ENCODE results near the gene NES.

The NES gene

DNA sequence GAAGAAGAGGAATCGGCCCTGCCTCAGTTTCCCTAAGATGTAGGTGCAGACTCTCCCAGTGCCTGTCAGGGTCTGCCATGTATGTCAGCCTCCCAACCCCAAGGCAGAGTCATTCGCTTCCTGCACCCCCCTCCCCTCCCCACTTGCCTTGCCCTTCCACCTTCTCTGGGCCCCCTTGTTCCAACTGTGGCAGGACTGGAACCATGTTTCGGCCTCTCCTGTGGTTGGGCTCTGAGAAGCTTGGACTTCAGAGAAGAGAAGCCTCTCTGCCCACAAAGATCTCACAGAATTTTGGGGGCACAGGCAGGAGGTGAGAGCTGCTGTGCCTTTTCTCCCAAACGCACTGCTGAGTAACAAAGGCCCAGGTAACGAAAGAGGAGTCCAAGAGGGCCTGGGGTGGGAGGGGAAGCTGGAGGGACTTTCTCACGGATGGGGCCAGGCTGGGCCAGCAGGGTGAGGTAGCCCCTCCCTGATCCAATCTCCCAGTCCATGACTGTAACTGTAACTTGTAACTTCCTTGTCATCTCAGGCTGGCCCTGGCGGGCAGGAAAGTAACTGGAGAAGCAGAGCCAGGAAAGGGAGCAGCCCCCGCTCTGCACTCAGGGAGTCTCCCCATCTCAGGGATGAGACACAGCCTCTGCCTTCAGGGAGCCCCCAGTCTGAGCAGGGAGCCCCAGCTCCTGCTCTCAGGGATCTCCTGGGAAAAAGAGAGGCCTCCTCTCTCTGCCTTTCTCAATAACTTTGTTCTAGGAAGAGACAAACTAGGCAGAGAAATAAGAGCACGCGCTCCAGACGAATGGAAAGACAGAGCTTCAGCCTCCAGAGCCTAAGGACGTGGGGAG is 16.9 kb upstream of the NES start:
- TF ChIP-seq GATA2 (IDR thresholded peaks at IDR 0.05; ENCODE audit: low read depth, low read length) (no peak), GATA3 (IDR thresholded peaks at IDR 0.05; ENCODE audit: low read depth, low read length) (no peak)

DNA sequence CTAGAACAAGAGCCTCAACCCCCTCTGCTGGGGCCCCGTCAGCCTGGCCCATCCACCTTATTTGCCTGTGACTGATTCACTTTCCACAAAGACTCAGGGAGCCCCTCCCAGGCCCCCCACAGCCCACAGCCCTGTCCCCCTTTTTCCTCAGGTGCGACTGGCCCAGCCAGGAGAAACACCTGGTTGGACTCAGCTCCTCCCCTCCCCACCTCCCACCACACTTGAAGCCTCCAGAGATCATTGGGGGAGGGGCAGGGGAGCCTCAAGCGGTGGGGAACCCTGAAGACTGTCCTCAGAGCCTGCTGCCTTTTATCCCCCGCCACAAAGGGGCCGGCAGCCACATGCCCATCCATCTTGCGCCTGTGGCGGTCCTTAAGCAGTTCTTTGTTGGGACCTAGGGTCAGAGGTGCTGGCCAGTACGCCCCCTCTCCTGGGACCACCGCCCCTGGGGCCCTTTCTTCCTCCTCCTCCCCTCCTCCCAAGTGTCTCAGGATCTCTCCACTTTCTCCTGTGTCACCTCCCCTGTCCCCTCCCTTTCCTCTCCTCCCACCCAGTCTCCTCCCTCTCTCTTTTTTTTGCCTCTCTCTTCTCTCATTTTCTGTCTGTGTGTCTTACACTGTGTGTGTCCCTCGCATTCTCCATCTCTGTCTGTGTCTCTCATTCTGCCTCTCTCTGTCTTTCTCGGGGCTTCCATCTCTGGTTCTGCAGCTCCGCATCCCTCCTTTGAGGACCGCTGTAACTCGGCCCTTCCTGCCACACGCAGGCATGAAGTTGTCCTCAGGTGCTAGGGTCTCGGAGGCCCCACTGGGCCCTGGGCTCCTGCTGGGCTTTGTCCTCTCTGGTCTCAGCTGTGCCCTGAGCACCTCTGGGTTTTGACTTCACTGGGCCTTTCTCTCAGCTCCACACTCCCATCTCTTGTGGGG is 16.0 kb upstream of the NES start:
- TF ChIP-seq GATA3 (IDR thresholded peaks at IDR 0.05; ENCODE audit: low read depth, low read length): no peak
- TF ChIP-seq GATA2 (IDR thresholded peaks at IDR 0.05; ENCODE audit: low read depth, low read length): no peak; the same call in 1 of the 2 replicates

DNA sequence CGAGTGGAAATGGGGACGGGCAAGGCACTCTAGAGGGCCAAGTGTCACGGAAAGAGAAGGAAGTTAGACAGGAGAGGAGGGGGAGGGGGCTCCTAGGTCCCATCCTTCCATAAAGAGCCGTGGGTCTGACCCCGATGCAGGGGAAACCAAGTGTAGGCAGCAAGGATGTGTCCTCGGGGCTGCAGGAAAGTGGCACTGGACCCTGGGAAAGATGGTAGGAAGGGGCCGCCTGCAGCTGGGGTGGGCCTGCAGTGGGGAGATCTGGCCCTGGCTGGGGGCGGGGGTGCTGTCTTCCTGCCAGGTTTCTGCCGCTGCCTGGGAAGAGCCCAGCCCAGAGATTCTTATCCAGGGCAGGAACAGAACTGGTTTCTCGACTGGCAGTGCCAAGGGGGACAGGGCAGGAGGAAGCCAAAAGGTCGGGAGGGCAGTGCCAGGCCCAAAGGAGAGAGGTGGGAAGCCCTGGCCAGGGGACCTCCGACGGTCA is 15.3 kb upstream of the NES start:
- TF ChIP-seq GATA3 (IDR thresholded peaks at IDR 0.05; ENCODE audit: low read depth, low read length): no peak
- peak; percentile 98 for TF ChIP-seq GATA2 (IDR thresholded peaks at IDR 0.05; ENCODE audit: low read depth, low read length)

DNA sequence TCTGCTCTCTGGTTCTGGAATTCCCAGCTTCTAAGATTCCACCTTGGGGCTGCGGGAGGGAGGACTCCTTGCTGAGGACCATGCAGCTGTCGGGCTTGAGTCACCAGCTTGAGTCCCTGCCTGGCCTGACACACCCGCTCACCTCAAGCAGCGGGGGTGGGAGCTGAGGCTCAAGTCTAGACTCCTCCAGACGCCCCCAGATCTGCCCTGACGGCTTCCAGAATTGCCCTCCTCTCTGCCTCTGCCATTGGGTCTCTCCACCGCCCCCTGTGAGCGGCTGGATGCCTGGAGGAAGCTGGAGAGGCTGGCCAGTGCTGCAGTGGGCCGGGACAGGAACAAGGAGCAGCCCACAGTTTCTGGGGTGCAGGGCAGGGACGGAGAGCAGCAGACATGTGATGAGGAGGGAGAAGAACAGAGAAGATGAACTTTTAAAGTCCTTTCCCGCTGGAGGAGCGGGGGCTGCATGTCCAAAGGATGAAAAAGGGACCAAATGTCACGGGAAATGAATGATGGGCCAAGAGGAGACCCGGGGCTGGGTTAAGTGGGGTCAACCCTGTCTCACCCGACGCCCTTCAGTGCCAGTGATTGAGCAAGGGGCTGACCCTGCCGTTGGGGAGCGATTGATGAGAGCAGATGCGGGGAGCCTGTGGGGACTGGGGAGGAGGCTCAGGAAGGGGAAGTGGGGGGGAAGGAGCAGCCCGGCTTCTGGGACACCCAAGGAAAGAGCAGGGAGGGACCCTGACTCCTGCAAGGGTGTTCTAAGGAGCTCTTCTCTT is 14.6 kb upstream of the NES start:
- TF ChIP-seq GATA3 (IDR thresholded peaks at IDR 0.05; ENCODE audit: low read depth, low read length): no peak
- no peak for TF ChIP-seq GATA2 (IDR thresholded peaks at IDR 0.05; ENCODE audit: low read depth, low read length)

DNA sequence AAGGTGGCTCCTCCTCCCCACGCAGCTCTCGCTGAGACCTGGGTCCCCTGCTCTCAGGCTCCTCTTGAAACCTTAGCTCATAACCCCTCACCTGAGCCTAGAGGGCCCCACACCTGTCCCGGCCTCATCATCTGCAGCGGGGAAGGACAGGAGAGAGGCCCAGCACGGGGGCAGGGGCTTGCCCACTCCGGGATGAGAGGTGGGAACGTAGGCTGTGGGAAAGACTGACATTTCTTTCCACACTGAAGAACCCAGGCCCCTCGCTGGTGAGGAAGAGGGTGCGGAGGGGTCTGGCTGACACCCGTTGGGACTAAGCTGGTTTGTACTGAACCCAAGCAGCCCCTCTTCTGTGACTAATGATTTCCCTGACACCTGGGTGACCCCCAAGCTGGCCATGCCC is 14.0 kb upstream of the NES start:
- TF ChIP-seq GATA2 (IDR thresholded peaks at IDR 0.05; ENCODE audit: low read depth, low read length): no peak
- no peak for TF ChIP-seq GATA3 (IDR thresholded peaks at IDR 0.05; ENCODE audit: low read depth, low read length)

DNA sequence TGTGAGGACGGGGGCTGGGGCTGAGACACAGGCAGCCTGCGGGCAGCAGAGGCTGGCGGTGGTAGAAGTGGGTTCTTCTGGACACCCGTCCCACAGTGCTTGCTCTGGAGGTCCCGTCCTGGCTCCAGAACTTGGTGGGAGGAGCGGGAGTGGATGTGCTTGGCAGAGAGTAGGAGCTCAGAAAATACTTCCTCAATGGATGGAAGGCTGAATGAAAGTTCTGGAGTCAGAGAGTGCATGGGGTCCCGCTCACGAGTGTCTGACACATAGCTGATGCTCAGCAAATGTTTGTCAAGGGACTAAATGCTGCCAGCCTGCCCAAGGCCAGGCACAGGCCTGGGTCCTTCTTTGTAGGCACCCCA is 13.4 kb upstream of the NES start:
- TF ChIP-seq GATA2 (IDR thresholded peaks at IDR 0.05; ENCODE audit: low read depth, low read length) (no peak), GATA3 (IDR thresholded peaks at IDR 0.05; ENCODE audit: low read depth, low read length) (no peak)

DNA sequence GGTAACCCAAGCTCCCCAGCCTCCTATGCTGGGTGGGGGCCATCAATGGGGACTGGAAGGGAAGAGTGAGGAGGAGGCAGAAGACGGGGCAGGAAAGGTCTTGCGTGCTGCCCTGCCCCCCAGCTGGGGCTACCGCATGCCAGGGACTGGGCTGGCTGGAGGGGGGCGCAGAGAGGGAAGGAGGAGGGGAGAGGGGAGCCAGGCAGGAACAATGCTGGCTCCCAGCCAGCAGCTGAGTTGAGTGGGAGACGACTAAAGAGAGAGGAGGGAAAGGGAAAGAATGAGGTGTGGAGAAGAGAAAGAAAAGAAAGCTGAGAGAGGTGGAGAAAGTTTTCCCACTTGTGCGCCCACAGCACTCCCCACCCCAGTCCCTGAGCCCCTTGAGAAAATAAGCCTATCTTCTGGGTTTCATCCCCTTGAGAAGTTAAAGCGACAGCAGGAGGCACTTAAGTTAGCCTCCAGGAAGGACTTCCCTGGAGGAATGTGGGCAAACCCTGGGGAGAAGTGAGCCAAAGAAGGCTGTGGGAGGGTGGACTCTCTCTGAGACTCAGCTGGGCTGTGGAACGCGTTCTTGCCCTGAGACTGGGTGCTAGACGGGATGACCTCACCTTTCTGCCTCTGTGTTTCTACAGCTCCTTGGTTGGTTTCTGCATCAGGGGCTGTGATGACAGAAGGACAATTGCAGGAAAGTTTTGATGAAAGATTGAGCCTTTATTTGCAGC is 12.9 kb upstream of the NES start:
- TF ChIP-seq GATA3 (IDR thresholded peaks at IDR 0.05; ENCODE audit: low read depth, low read length) (no peak), GATA2 (IDR thresholded peaks at IDR 0.05; ENCODE audit: low read depth, low read length) (no peak)

DNA sequence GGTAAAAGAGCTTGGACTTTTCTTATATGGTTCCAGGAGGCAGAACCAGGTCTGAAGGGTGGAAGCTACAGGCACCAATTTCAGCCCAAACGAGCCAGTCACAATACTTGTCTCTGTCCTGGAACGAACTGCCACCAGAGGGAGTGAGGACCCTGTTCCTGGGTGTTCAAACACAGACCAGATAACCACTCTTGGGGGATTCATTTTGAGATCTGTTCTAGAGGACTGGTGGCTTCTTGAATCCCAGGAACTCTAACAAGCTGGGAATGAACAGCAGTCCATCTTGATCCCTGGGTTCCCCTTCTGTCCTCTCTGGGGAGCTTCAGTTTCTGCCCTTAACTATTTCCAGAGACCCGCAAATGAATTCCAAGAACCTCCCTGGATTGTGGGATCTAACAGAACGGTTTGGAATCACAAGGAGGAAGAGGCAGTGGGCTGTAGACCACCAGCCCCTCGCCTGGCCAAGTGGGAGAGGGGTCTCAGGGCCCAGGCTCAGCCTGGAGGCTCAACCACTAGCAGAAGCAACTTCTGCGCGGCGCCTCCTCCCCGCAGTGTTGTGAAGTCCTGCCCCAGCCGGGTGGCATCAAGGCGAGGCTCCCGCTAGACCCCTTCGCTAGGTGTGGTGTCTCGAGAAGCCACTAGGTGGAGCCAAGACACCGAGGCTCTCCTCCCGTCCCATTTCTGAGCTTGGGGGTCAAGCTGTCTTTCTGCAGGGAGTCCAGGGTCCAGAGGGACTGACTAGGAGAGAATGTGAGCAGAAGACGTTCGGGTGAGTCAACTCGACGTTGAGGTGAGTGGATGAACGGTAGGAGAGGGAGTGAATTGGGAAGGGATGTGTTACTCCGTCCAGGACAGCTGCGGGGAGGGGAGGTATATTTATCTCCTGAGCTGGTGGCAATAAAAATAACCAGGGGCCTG is 12.1 kb upstream of the NES start:
- no peak for TF ChIP-seq GATA2 (IDR thresholded peaks at IDR 0.05; ENCODE audit: low read depth, low read length)
- TF ChIP-seq GATA3 (IDR thresholded peaks at IDR 0.05; ENCODE audit: low read depth, low read length): no peak

DNA sequence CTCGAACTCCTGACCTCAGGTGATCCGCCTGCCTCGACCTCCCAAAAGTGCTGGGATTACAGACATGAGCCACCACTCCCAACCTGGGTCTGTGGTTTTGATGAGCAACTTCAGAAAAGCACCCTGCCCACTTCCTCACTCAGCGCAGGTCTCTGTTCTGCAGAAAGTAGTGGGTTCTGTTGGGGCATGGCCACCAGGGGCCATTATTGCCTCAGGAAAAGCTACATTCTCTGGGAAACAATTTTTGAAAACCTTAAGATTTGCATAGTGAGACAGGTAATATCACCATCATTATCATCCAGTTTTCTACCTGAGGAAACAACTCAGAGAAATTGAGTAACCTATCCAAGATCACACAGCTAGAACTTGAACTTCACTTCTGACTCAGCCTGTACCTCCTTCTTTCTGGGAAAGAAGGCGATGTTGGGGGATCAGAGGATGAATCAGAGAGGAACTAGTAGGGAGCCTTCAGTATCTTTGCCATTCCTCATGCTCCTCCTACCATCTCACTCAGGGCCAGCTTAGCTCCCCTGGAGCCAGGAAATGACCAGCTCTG is 7.1 kb upstream of the NES start:
- TF ChIP-seq GATA3 (IDR thresholded peaks at IDR 0.05; ENCODE audit: low read depth, low read length) (no peak), GATA2 (IDR thresholded peaks at IDR 0.05; ENCODE audit: low read depth, low read length) (no peak)

DNA sequence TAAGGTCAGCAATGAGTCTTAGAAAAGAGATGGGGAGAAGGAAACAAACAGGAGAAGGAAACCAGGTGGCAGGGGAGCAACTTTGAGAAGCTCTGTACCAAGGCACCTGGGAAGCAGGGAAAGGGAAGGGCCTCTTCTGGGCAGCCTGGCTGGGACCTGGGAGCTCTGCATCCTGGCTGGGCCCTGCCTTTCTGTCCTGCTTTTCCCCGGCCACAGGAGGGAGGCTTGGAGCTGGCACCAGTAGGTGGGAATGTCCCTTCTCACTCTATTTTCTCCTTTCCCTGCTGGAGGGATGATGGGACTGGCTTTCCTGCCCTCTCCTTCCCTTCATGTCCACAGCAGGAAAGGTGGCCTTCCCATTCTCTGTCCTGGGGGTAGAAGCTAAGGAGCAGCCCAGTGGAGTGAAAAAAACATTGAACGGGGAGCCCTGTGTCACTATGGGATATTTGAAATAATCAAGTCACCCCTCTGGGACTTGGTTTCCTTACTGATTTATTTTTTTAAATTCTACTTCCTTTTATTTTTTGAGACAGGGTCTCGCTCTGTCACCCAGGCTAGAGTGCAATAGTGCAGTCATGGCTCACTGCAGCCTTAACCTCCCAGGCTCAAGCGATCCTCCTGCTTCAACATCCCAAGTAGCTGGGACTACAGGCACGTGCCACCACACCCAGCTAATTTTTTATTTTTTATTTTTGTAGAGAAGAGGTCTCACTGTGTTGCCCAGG is 5.1 kb upstream of the NES start:
- TF ChIP-seq GATA3 (IDR thresholded peaks at IDR 0.05; ENCODE audit: low read depth, low read length): no peak
- no peak for TF ChIP-seq GATA2 (IDR thresholded peaks at IDR 0.05; ENCODE audit: low read depth, low read length)

DNA sequence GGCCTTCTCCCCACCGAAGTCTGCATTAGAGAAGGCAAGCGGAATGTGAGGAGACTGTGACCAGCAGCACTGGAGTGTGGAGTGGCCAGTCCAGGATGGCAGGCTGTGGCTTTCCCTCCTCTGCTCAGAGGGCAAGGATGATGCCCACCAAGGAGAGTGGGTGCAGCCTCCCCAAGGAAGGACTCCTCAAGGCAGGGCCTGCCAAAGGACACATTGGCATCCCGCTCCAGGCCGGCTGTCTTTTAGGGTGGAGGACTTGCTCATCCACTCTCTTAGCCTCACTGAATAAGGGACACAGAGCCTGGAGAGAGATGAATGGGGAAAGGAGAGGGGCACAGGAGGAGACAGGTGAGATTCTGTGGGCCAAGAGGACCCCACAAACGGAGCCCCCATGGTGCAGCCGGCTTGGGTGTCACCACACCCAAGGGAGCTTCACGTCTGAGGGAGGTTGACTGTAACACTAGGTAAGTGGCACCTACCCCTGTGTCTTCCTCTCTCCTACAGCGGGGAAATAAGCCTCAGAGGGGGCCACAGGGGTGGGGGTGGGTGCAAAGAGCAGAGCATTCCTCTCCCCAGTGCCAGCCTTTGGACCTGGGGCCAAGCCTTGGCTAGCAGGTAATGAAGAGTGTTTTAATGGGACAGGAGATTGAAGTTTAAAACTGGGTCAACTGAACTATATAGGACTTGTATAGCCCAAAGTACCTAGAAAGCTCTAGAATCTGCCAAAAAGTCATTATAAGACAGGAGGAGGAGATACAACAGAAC is 4.2 kb upstream of the NES start:
- TF ChIP-seq GATA2 (IDR thresholded peaks at IDR 0.05; ENCODE audit: low read depth, low read length): no peak
- no peak for TF ChIP-seq GATA3 (IDR thresholded peaks at IDR 0.05; ENCODE audit: low read depth, low read length)

Measured in SH-SY5Y (cell line).